Hematopoietic multipotent progenitor cell treated with erythropoietin and hydrocortisone succinate and interleukin-3 and kit ligand, for 4 days (in vitro differentiated cells): ENCODE data around the gene STUM.

ENCODE experiments used
- DNase-seq: peaks from one replicate; pipeline ENCODE4 v3.0.0-alpha.2; 2015

Gene STUM

GRCh38 chr1:226563666-226564065 lies 15.1 kb downstream of the STUM start:
- DNase-seq: no peak

- DNase-seq: no peak
These were observed 16.9 kb downstream of the STUM start for GRCh38 chr1:226565476-226565875.

GRCh38 chr1:226566234-226566633 lies 17.7 kb downstream of the STUM start:
- no peak for DNase-seq

- no peak for DNase-seq
These were observed 18.2 kb downstream of the STUM start for GRCh38 chr1:226566760-226567159.

GRCh38 chr1:226568077-226568831 lies 19.7 kb downstream of the STUM start:
- DNase-seq: peak; percentile 55

- no peak for DNase-seq
These were observed 20.6 kb downstream of the STUM start for GRCh38 chr1:226568975-226569741.

GRCh38 chr1:226569879-226570547 lies 21.4 kb downstream of the STUM start:
- peak; percentile 83 for DNase-seq

- DNase-seq: no peak
These were observed 23.3 kb downstream of the STUM start for GRCh38 chr1:226571893-226572292.

GRCh38 chr1:226572325-226572726 lies 23.8 kb downstream of the STUM start:
- no peak for DNase-seq

GRCh38 chr1:226574044-226574443 lies 25.5 kb downstream of the STUM start:
- DNase-seq: no peak

GRCh38 chr1:226574591-226575435 lies 26.2 kb downstream of the STUM start:
- DNase-seq: no peak

- no peak for DNase-seq
These were observed 26.8 kb downstream of the STUM start for GRCh38 chr1:226575436-226575720.

- DNase-seq: peak; percentile 75
These were observed 27.3 kb downstream of the STUM start for GRCh38 chr1:226575739-226576378.

GRCh38 chr1:226576601-226577000 lies 28.0 kb downstream of the STUM start:
- DNase-seq: no peak

GRCh38 chr1:226577401-226578180 lies 29.0 kb downstream of the STUM start:
- DNase-seq: no peak

GRCh38 chr1:226578946-226579578 lies 30.5 kb downstream of the STUM start:
- peak; percentile 86 for DNase-seq

- peak; percentile 25 for DNase-seq
These were observed 31.3 kb downstream of the STUM start for GRCh38 chr1:226579781-226580323.

- no peak for DNase-seq
These were observed 32.2 kb downstream of the STUM start for GRCh38 chr1:226580625-226581270.

- DNase-seq: no peak
These were observed 33.2 kb downstream of the STUM start for GRCh38 chr1:226581650-226582330.

- no peak for DNase-seq
These were observed 34.4 kb downstream of the STUM start for GRCh38 chr1:226582966-226583365.
